ENCODE measurements around the gene PTCD3. TPM values are rescaled to one million over a fixed set of nuclear protein-coding genes. Genes with fewer than 3 reads are reported as not detected.
A peak's percentile ranks its signal among the peaks of the same experiment; 100 is the strongest.

PTCD3 gene
- polyA plus RNA-seq, 1 of the 3 experiments (the other 2 are of a cell fraction): 44.5 TPM

GRCh38 chr2:86078774-86079545 is 27.1 kb upstream of the PTCD3 start:
- no peak overlapping the region for H3K27ac ChIP-seq (ENCODE audit: low read depth in 2 of 2, low read length in 1 of 2)
- H3K36me3 ChIP-seq (replicated peaks in 1 of 2; ENCODE audit: control insufficient read depth in 1 of 2, insufficient read depth in 2 of 2, low read length in 1 of 2): peaks cover 30 to 49% of the 10 kb centered on the region in 2 experiments
- H3K79me2 ChIP-seq (ENCODE audit: insufficient read depth): no peaks in the 10 kb centered on the region
- no peak overlapping the region for H3K4me2 ChIP-seq
- no peak overlapping the region; a peak in 1 of 4 replicates for H3K4me3 ChIP-seq (ENCODE audit: low read depth in 2 of 2, low read length in 1 of 2)
- H3K9me2 ChIP-seq: no peaks in the 10 kb centered on the region
- CTCF ChIA-PET: interaction anchor here (0.6 to 9.0 kb wide), 33 partner anchors 8 to 447 kb away, joined by 3 to 223 read pairs (median 4); partner anchors contain the start of genes IMMT, POLR1A, PTCD3 and ST3GAL5
- 65% methylated on average over 6 of the region's 7 CpGs for WGBS (ENCODE audit: low lambda C conversion rate)
- H3F3A ChIP-seq (replicated peaks; ENCODE audit: insufficient read depth): peaks cover 5% of the 10 kb centered on the region
- TF ChIP-seq ELF1 (IDR thresholded peaks at IDR 0.05) (no peak), RAD21 (IDR thresholded peaks at IDR 0.05; ENCODE audit: low read length) (peak; percentile 72), CTCF (IDR thresholded peaks at IDR 0.05) (peak; percentile 63), SMC3 (IDR thresholded peaks at IDR 0.05; ENCODE audit: low read depth, low read length) (peak; percentile 48), CHD2 (IDR thresholded peaks at IDR 0.05; ENCODE audit: low read length, partially characterized antibody) (no peak)
- POLR2A ChIA-PET: interaction anchor here (0.8 kb wide), 1 partner anchor 27 kb away, joined by 3 read pairs; the partner anchor contains the start of gene PTCD3
- peak; percentile 31 for DNase-seq
- no peaks in the 10 kb centered on the region for H3K9me3 ChIP-seq
- H4K20me1 ChIP-seq (ENCODE audit: insufficient read depth): no peaks in the 10 kb centered on the region
- H3K4me1 ChIP-seq (ENCODE audit: control insufficient read depth in 1 of 2, insufficient read depth in 2 of 2, low read depth in 1 of 2, low read length in 1 of 2): no peaks in the 10 kb centered on the region
- H2AFZ ChIP-seq (ENCODE audit: low read depth): no peak overlapping the region
- H3K9ac ChIP-seq: no peak overlapping the region
- H3K27me3 ChIP-seq (ENCODE audit: insufficient read depth): no peaks in the 10 kb centered on the region

GRCh38 chr2:86079981-86080911 is 25.8 kb upstream of the PTCD3 start:
- H3K27me3 ChIP-seq (ENCODE audit: insufficient read depth): no peaks in the 10 kb centered on the region
- ChIA-PET CTCF (interaction anchor here (0.6 to 9.0 kb wide), 35 partner anchors 9 to 394 kb away, joined by 3 to 223 read pairs (median 4); partner anchors contain the start of genes POLR1A, PTCD3 and ST3GAL5), POLR2A (interaction anchor here (0.7 kb wide), 1 partner anchor 253 kb away, joined by 3 read pairs; no protein-coding TSS in a partner anchor)
- no peak overlapping the region for H3K9ac ChIP-seq
- no peaks in the 10 kb centered on the region for H3K9me3 ChIP-seq
- peak; percentile 69 for DNase-seq
- 71% methylated on average over 8 of the region's 14 CpGs for WGBS (ENCODE audit: low lambda C conversion rate)
- H3K79me2 ChIP-seq (ENCODE audit: insufficient read depth): no peaks in the 10 kb centered on the region
- H3K4me3 ChIP-seq (ENCODE audit: low read depth in 2 of 2, low read length in 1 of 2): peak overlapping the region in 1 of 2 experiments; percentile 17; a peak in 1 of 4 replicates
- H3F3A ChIP-seq (replicated peaks; ENCODE audit: insufficient read depth): peaks cover 5% of the 10 kb centered on the region
- no peaks in the 10 kb centered on the region for H3K4me1 ChIP-seq (ENCODE audit: control insufficient read depth in 1 of 2, insufficient read depth in 2 of 2, low read depth in 1 of 2, low read length in 1 of 2)
- no peaks in the 10 kb centered on the region for H4K20me1 ChIP-seq (ENCODE audit: insufficient read depth)
- H3K9me2 ChIP-seq: no peaks in the 10 kb centered on the region
- H2AFZ ChIP-seq (ENCODE audit: low read depth): no peak overlapping the region
- no peak overlapping the region for H3K27ac ChIP-seq (ENCODE audit: low read depth in 2 of 2, low read length in 1 of 2)
- H3K4me2 ChIP-seq: no peak overlapping the region
- TF ChIP-seq JUND (IDR thresholded peaks at IDR 0.05): no peak
- TF ChIP-seq, protein P1, sequence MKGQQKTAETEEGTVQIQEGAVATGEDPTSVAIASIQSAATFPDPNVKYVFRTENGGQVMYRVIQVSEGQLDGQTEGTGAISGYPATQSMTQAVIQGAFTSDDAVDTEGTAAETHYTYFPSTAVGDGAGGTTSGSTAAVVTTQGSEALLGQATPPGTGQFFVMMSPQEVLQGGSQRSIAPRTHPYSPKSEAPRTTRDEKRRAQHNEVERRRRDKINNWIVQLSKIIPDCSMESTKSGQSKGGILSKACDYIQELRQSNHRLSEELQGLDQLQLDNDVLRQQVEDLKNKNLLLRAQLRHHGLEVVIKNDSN (IDR thresholded peaks at IDR 0.05; ENCODE audit: borderline replicate concordance, low read depth): no peak
- no peak for TF ChIP-seq MAX (IDR thresholded peaks at IDR 0.05; ENCODE audit: low read depth)
- peak; percentile 86 for TF ChIP-seq CTCF (IDR thresholded peaks at IDR 0.05)
- TF ChIP-seq SMC3 (IDR thresholded peaks at IDR 0.05; ENCODE audit: low read depth, low read length): peak; percentile 80
- TF ChIP-seq RAD21 (IDR thresholded peaks at IDR 0.05; ENCODE audit: low read length): peak; percentile 81
- peaks cover 32 to 37% of the 10 kb centered on the region in 2 experiments for H3K36me3 ChIP-seq (replicated peaks in 1 of 2; ENCODE audit: control insufficient read depth in 1 of 2, insufficient read depth in 2 of 2, low read length in 1 of 2)
